A673 (cell line): ENCODE results near the gene STT3B. TPM values are rescaled to one million over a fixed set of nuclear protein-coding genes. Genes with fewer than 3 reads are reported as not detected.
A peak's percentile ranks its signal among the peaks of the same experiment; 100 is the strongest.

Experiments used
- BruUV-seq: library from RNA; stranded (reverse); fragments of 400-500 nt; replicated peaks from 2 replicates; lab custom pipeline; 2021; lab: Mats Ljungman, UMichigan
- CTCF ChIA-PET: fragments of 300-600 bp; sonication (Branson Sonifier 250); formaldehyde crosslinking; loops from one replicate; lab custom pipeline; 2022; ENCODE audit warnings: antibody characterized with exemption; lab: Charles Lee
- POLR2A ChIA-PET: fragments of 300-600 bp; sonication (Branson Sonifier 250); formaldehyde crosslinking; loops from one replicate; lab custom pipeline; 2022; ENCODE audit warnings: antibody characterized with exemption; ENCODE audit not compliant: low non-redundant PET; lab: Charles Lee
- DNase-seq: peaks from one replicate; pipeline ENCODE4 v3.0.0-alpha.2; 2015; ENCODE audit warnings: low spot score
- H3K27ac ChIP-seq: fragments of 200-600 bp; sonication (generic); 2 replicates; pipeline ENCODE4 v1.5.1; 2016; ENCODE audit warnings: mixed run types, low read depth, mild to moderate bottlenecking, mixed read lengths, antibody characterized with exemption, low read length; ENCODE audit not compliant: poor library complexity, severe bottlenecking
- H3K27me3 ChIP-seq: fragments of 200-600 bp; sonication (generic); replicated peaks from 2 replicates; pipeline ENCODE4 v1.6.1; 2017; ENCODE audit warnings: mixed run types, low read depth, mild to moderate bottlenecking, mixed read lengths, antibody characterized with exemption, low read length; ENCODE audit not compliant: insufficient read depth, poor library complexity
- H3K36me3 ChIP-seq: fragments of 200-600 bp; sonication (generic); 2 replicates; pipeline ENCODE4 v1.6.1; 2016; ENCODE audit warnings: mixed run types, mild to moderate bottlenecking, mixed read lengths, antibody characterized with exemption, low read length; ENCODE audit not compliant: insufficient read depth, poor library complexity, severe bottlenecking
- H3K4me1 ChIP-seq: fragments of 200-600 bp; sonication (generic); 2 replicates; pipeline ENCODE4 v1.6.1; 2017; ENCODE audit warnings: mixed run types, mild to moderate bottlenecking, mixed read lengths, antibody characterized with exemption, low read length; ENCODE audit not compliant: insufficient read depth, poor library complexity, severe bottlenecking
- H3K4me3 ChIP-seq: fragments of 200-600 bp; sonication (generic); 2 replicates; pipeline ENCODE4 v1.5.1; 2016; ENCODE audit warnings: low read depth, mixed run types, mild to moderate bottlenecking, mixed read lengths, low read length; ENCODE audit not compliant: poor library complexity, severe bottlenecking
- H3K9me3 ChIP-seq: fragments of 200-600 bp; sonication (generic); 2 replicates; pipeline ENCODE4 v1.6.1; 2016; ENCODE audit warnings: mixed run types, low read depth, mild to moderate bottlenecking, mixed read lengths, antibody characterized with exemption, low read length; ENCODE audit not compliant: poor library complexity, severe bottlenecking
- EZH2 ChIP-seq: fragments of 200-600 bp; sonication (generic); IDR thresholded peaks from 2 replicates; pipeline ENCODE4 v1.6.1; 2017; ENCODE audit warnings: borderline replicate concordance, low read depth, mild to moderate bottlenecking, mixed read lengths, antibody characterized with exemption, low read length; ENCODE audit not compliant: poor library complexity, severe bottlenecking
- intact Hi-C: fragments of 100-400 bp; cut with micrococcal nuclease; formaldehyde crosslinking; loops from one replicate; pipeline ENCODE4 v1.10.0; 2022; ENCODE audit not compliant: unreplicated experiment
- total RNA-seq: library from RNA; stranded (reverse); gene quantifications from 2 replicates; pipeline ENCODE4 v1.2.3, GENCODE V29; 2021
- TF ChIP-seq, protein P1 (sequence below): fragments of 300-800, 200-600 bp; sonication (generic); conservative IDR thresholded peaks from 2 replicates; pipeline ENCODE4 v1.5.1; 2017; ENCODE audit warnings: low read depth, mild to moderate bottlenecking, antibody characterized with exemption, low read length, moderate library complexity, mixed read lengths

Gene STT3B
- total RNA-seq, 1 experiment from 2014 or later: 137 TPM

DNA sequence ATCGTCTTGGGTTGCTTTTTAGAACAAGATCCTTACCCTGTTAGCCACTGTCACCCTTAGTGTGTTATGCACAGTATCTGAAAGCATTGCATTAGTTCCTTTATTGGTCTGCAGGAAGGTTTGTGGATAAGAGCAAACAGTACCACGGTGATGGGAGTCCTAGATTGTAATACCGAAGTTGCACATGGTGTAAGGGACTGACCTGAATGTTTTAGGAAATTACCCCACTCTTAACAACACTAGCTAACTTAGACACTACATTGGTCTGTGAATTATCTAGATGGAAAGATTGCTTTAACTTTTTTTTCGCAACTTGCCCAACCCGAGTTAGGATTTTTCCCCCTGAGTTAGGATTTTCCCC, 1.3 kb downstream of the STT3B start:
- Histone ChIP-seq H3K27ac (peak overlapping the region; percentile 97), H3K36me3 (no peaks in the 10 kb centered on the region)
- POLR2A ChIA-PET: no interaction called here

GRCh38 chr3:31536497-31536896, 3.8 kb downstream of the STT3B start:
- ChIA-PET CTCF (no interaction called here), POLR2A (no interaction called here)
- no peak for TF ChIP-seq EZH2
- TF ChIP-seq, protein P1, sequence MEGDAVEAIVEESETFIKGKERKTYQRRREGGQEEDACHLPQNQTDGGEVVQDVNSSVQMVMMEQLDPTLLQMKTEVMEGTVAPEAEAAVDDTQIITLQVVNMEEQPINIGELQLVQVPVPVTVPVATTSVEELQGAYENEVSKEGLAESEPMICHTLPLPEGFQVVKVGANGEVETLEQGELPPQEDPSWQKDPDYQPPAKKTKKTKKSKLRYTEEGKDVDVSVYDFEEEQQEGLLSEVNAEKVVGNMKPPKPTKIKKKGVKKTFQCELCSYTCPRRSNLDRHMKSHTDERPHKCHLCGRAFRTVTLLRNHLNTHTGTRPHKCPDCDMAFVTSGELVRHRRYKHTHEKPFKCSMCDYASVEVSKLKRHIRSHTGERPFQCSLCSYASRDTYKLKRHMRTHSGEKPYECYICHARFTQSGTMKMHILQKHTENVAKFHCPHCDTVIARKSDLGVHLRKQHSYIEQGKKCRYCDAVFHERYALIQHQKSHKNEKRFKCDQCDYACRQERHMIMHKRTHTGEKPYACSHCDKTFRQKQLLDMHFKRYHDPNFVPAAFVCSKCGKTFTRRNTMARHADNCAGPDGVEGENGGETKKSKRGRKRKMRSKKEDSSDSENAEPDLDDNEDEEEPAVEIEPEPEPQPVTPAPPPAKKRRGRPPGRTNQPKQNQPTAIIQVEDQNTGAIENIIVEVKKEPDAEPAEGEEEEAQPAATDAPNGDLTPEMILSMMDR: no peak
- Histone ChIP-seq H3K4me3 (no peak overlapping the region), H3K27ac (no peak overlapping the region), H3K4me1 (peaks cover 13% of the 10 kb centered on the region), H3K36me3 (no peaks in the 10 kb centered on the region), H3K9me3 (no peaks in the 10 kb centered on the region), H3K27me3 (no peaks in the 10 kb centered on the region)
- no TSS peak for BruUV-seq
- DNase-seq: no peak
- intact Hi-C loops: loop anchor here (10.0 kb wide), 1 partner anchor 762 kb away; no protein-coding TSS in a partner anchor

More for the DNA sequence above, 1.3 kb downstream of the STT3B start:
- DNase-seq: peak; percentile 19
- CTCF ChIA-PET: no interaction called here
- peak overlapping the region; percentile 89 for H3K4me3 ChIP-seq
- TF ChIP-seq EZH2: no peak
- TF ChIP-seq, protein P1: no peak
- H3K27me3 ChIP-seq: no peaks in the 10 kb centered on the region
- intact Hi-C loops: loop anchor here (5.0 to 10.0 kb wide), 2 partner anchors 623 to 759 kb away; no protein-coding TSS in a partner anchor
- H3K9me3 ChIP-seq: no peaks in the 10 kb centered on the region
- no TSS peak for BruUV-seq
- H3K4me1 ChIP-seq: peaks cover 10% of the 10 kb centered on the region

DNA sequence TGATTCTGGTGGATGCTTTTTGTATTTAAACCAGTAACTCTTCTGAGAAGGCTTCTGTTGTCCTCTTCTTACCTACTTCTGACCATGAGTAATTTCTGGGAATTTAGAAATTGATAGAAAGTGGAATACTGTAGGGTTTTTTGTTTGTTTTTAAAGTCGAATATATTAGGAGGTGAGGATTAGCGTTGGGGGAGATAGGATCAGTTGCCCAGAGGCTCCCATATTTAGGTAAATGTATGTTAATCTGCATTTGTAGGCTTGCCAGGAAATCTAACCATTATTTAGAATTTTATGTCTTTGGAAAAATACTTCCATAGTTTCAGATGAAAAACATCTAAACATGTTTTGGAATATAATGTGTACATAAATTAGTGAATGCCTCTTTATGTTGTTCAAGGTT, 6.1 kb downstream of the STT3B start:
- DNase-seq: no peak
- Histone ChIP-seq H3K36me3 (no peaks in the 10 kb centered on the region), H3K4me1 (peaks cover 13% of the 10 kb centered on the region), H3K9me3 (no peaks in the 10 kb centered on the region), H3K27me3 (no peaks in the 10 kb centered on the region), H3K27ac (no peak overlapping the region), H3K4me3 (no peak overlapping the region)
- ChIA-PET CTCF (no interaction called here), POLR2A (no interaction called here)
- intact Hi-C loops: loop anchor here (10.0 kb wide), 1 partner anchor 764 kb away; no protein-coding TSS in a partner anchor
- TF ChIP-seq, protein P1: no peak
- TF ChIP-seq EZH2: no peak
- BruUV-seq: no TSS peak
